Measurements from ENCODE around the gene MRPL53. TPM values are rescaled to one million over a fixed set of nuclear protein-coding genes. Genes with fewer than 3 reads are reported as not detected.

The MRPL53 gene
- total and polyA plus RNA-seq, 2 of the 4 experiments (the other 2 are of a cell fraction): 5.2 to 39.0 TPM

- Histone ChIP-seq H4K20me1 (ENCODE audit: insufficient read depth, low read length) (0 out of 2 replicates have a peak, but pooled peaks cover 5% of the 10 kb centered on the region), H3K4me1 (ENCODE audit: control insufficient read depth, insufficient read depth, low read length) (no peaks in the 10 kb centered on the region), H3K9me1 (ENCODE audit: insufficient read depth, low read length) (no peaks in the 10 kb centered on the region), H3K4me3 (ENCODE audit: insufficient read depth, low read depth, low read length) (no peak within 1 kb of the TSS), H2BK5ac (ENCODE audit: low read depth, low read length, poor library complexity, severe bottlenecking) (no peak within 1 kb of the TSS), H3K4me2 (ENCODE audit: low read depth, low read length) (no peak within 1 kb of the TSS), H4K5ac (ENCODE audit: low read depth, low read length) (no peak within 1 kb of the TSS), H3K36me3 (ENCODE audit: control insufficient read depth, insufficient read depth, low read length) (no peaks in the 10 kb centered on the region), H2AK9ac (replicated peaks; ENCODE audit: low read depth, low read length, poor library complexity) (peak within 1 kb of the TSS; percentile 10), H3K27me3 (ENCODE audit: control insufficient read depth, insufficient read depth, low read length) (peaks cover 86% of the 10 kb centered on the region), H3K14ac (replicated peaks; ENCODE audit: low read depth, low read length) (no peak within 1 kb of the TSS), H3K23ac (ENCODE audit: low read depth, low read length) (peak within 1 kb of the TSS; percentile 63; the same call in 1 of the 2 replicates), H3K79me1 (ENCODE audit: low read depth in 1 of 2, low read length in 2 of 2) (no peaks in the 10 kb centered on the region), H4K91ac (ENCODE audit: insufficient read depth, low read depth, low read length) (no peak within 1 kb of the TSS), H4K8ac (ENCODE audit: low read depth in 2 of 2, low read length in 2 of 2) (no peak within 1 kb of the TSS), H3K56ac (ENCODE audit: extremely low read depth, insufficient read depth, low read length) (no peak within 1 kb of the TSS), H3K27ac (ENCODE audit: insufficient read depth, low read length) (no peak within 1 kb of the TSS), H3K18ac (ENCODE audit: low read depth, low read length) (no peak within 1 kb of the TSS), H3K4ac (ENCODE audit: low read depth, low read length) (no peak within 1 kb of the TSS), H2AFZ (replicated peaks; ENCODE audit: low read length, poor library complexity) (peak within 1 kb of the TSS; percentile 70), H3K9me3 (ENCODE audit: control insufficient read depth, insufficient read depth, low read length) (peaks cover 20% of the 10 kb centered on the region), H2BK15ac (ENCODE audit: low read depth, low read length) (no peak within 1 kb of the TSS), H3K9ac (ENCODE audit: low read depth, low read length) (no peak within 1 kb of the TSS), H2BK20ac (ENCODE audit: low read depth, low read length) (no peak within 1 kb of the TSS), H2BK120ac (ENCODE audit: low read depth, low read length) (no peak within 1 kb of the TSS), H2AK5ac (ENCODE audit: low read depth, low read length) (peak within 1 kb of the TSS; percentile 10; the same call in 1 of the 2 replicates)
- ChIA-PET POLR2A (ENCODE audit: unreplicated experiment) (interaction anchor here (0.6 kb wide), 1 partner anchor 31 kb away, joined by 3 read pairs; no protein-coding TSS in a partner anchor), CTCF (no interaction called here)
- dilution Hi-C loops (cut with HindIII; ENCODE audit: low sequenced_read_pairs, unreplicated experiment) (no loop called here), intact Hi-C loops (cut with micrococcal nuclease) (no loop called here), in situ Hi-C loops (cut with MboI; ENCODE audit: low sequenced_read_pairs) (no loop called here)
- peak; percentile 6; the same call in 1 of the 2 replicates for ATAC-seq (ENCODE audit: low read depth)
- no TSS peak for BruUV-seq (replicated peaks)
- no peak for DNase-seq
- 7% methylated on average over 31 of the region's 82 CpGs; no CpG with 5 or more reads in 1 of the 2 experiments for WGBS, 2 experiments (ENCODE audit: extremely low coverage in 2 of 2, insufficient read length in 1 of 2)
- no peak for TF ChIP-seq POLR2A (IDR thresholded peaks at IDR 0.05; ENCODE audit: low read depth, low read length)
- TF ChIP-seq RFX5 (IDR thresholded peaks at IDR 0.05; ENCODE audit: low read depth, low read length): no peak
- no peak for TF ChIP-seq ELK1 (IDR thresholded peaks at IDR 0.05; ENCODE audit: borderline replicate concordance, low read depth, low read length)
- no peak for TF ChIP-seq FOS (IDR thresholded peaks at IDR 0.05; ENCODE audit: low read depth, low read length)
These were observed 42.1 kb upstream of the MRPL53 start, which contains the start of gene TLX2 for GRCh38 chr2:74514368-74515270. TLX2 (plus strand) TSS chr2:74514450; CDS start chr2:74514807, 357 bp downstream.
